22Rv1 (cell line): ENCODE measurements around the gene AZU1.

ENCODE experiments used
- CTCF ChIP-seq: fragments of 450-650 bp; IDR thresholded peaks from 2 replicates; pipeline ENCODE4 v1.5.1; 2017; ENCODE audit warnings: mild to moderate bottlenecking
- ZFX ChIP-seq: fragments of 450-650 bp; IDR thresholded peaks from 2 replicates; pipeline ENCODE4 v1.6.1; 2017; ENCODE audit warnings: antibody characterized with exemption, borderline replicate concordance

- no peak for TF ChIP-seq CTCF
- no peak for TF ChIP-seq ZFX
These were observed 45.4 kb downstream of the AZU1 start for GRCh38 chr19:873084-873483.
